GM23338 (cell line): ENCODE results near the gene FAM13C. TPM values are rescaled to one million over a fixed set of nuclear protein-coding genes. Genes with fewer than 3 reads are reported as not detected.

Experiments
- ATAC-seq: fragments of 200-7000 bp; cut with Tn5 transposase; 3 replicates; pipeline ENCODE4 v1.9.1; 2020
- DNase-seq: peaks from one replicate; pipeline ENCODE4 v3.0.0-alpha.2; 2015; ENCODE audit warnings: low spot score
- H2AFZ ChIP-seq: fragments of 200-600 bp; sonication (generic); 2 replicates; pipeline ENCODE4 v1.8.0; 2016; ENCODE audit warnings: antibody characterized with exemption, mild to moderate bottlenecking, moderate library complexity
- H3F3A ChIP-seq: fragments of 200-600 bp; sonication (generic); replicated peaks from 2 replicates; pipeline ENCODE4 v1.8.0; 2017; ENCODE audit warnings: antibody characterized with exemption, mixed run types, low read depth
- H3K27ac ChIP-seq: fragments of 200-600 bp; sonication (generic); 2 replicates; pipeline ENCODE4 v1.6.1; 2016; ENCODE audit warnings: low read depth
- H3K27me3 ChIP-seq: fragments of 200-600 bp; sonication (generic); 2 replicates; pipeline ENCODE4 v1.8.0; 2016; ENCODE audit warnings: mild to moderate bottlenecking, mixed run types, moderate library complexity; ENCODE audit not compliant: insufficient read depth
- H3K36me3 ChIP-seq: fragments of 200-600 bp; sonication (generic); 2 replicates; pipeline ENCODE4 v1.8.0; 2016; ENCODE audit warnings: mild to moderate bottlenecking; ENCODE audit not compliant: insufficient read depth
- H3K4me1 ChIP-seq: fragments of 200-600 bp; sonication (generic); 2 replicates; pipeline ENCODE4 v1.8.0; 2016; ENCODE audit warnings: mild to moderate bottlenecking, moderate library complexity; ENCODE audit not compliant: insufficient read depth
- H3K4me2 ChIP-seq: fragments of 200-600 bp; sonication (generic); 2 replicates; pipeline ENCODE4 v1.7.1; 2017; ENCODE audit warnings: mixed run types
- H3K4me3 ChIP-seq: fragments of 200-600 bp; sonication (generic); 2 replicates; pipeline ENCODE4 v1.6.1; 2016; ENCODE audit warnings: mixed run types
- H3K79me2 ChIP-seq: fragments of 200-600 bp; sonication (generic); replicated peaks from 2 replicates; pipeline ENCODE4 v1.8.0; 2017; ENCODE audit warnings: mild to moderate bottlenecking; ENCODE audit not compliant: insufficient read depth
- H3K9me2 ChIP-seq: fragments of 200-600 bp; sonication (generic); 2 replicates; pipeline ENCODE4 v1.8.0; 2017; ENCODE audit not compliant: insufficient read depth
- H4K20me1 ChIP-seq: fragments of 200-600 bp; sonication (generic); replicated peaks from 2 replicates; pipeline ENCODE4 v1.8.0; 2017; ENCODE audit warnings: mild to moderate bottlenecking; ENCODE audit not compliant: insufficient read depth
- H3K27ac Mint-ChIP-seq: 2 replicates; pipeline ENCODE4 v1.8.0; 2020; ENCODE audit warnings: inconsistent platforms, mild to moderate bottlenecking, moderate library complexity, mixed read lengths
- H3K27me3 Mint-ChIP-seq: 3 replicates; pipeline ENCODE4 v1.8.0; 2022; ENCODE audit warnings: low read depth, mild to moderate bottlenecking, moderate library complexity, mixed read lengths, inconsistent platforms; ENCODE audit not compliant: insufficient read depth, poor library complexity
- H3K36me3 Mint-ChIP-seq: 3 replicates; pipeline ENCODE4 v1.8.0; 2021; ENCODE audit warnings: low read depth, mild to moderate bottlenecking, inconsistent platforms, moderate library complexity, mixed read lengths
- H3K4me1 Mint-ChIP-seq: 3 replicates; pipeline ENCODE4 v1.8.0; 2020; ENCODE audit warnings: mild to moderate bottlenecking, inconsistent platforms, mixed read lengths
- H3K4me3 Mint-ChIP-seq: 3 replicates; pipeline ENCODE4 v1.8.0; 2021; ENCODE audit warnings: moderate library complexity, mild to moderate bottlenecking, inconsistent platforms, mixed read lengths
- H3K9me3 Mint-ChIP-seq: 3 replicates; pipeline ENCODE4 v1.8.0; 2020; ENCODE audit warnings: moderate library complexity, mild to moderate bottlenecking, inconsistent platforms, mixed read lengths
- CREB1 ChIP-seq: fragments of 250-450 bp; sonication (Bioruptor Pico); IDR thresholded peaks from 2 replicates; pipeline ENCODE4 v1.5.0; 2020; ENCODE audit warnings: low read depth, mild to moderate bottlenecking, moderate library complexity
- EZH2phosphoT487 ChIP-seq: fragments of 200-600 bp; sonication (generic); IDR thresholded peaks from one replicate; pipeline ENCODE4 v1.8.1; 2018; ENCODE audit warnings: antibody characterized with exemption; ENCODE audit not compliant: unreplicated experiment
- NANOG ChIP-seq: IDR thresholded peaks from 2 replicates; pipeline ENCODE4 v1.6.1; 2016; ENCODE audit warnings: antibody characterized with exemption, borderline replicate concordance
- ZNF114 ChIP-seq: fragments of 250-450 bp; sonication (Bioruptor Pico); IDR thresholded peaks from 2 replicates; pipeline ENCODE4 v1.5.0; 2020; ENCODE audit warnings: mild to moderate bottlenecking, moderate library complexity
- polyA plus RNA-seq: library from polyadenylated mRNA; unstranded; fragments of >200 nt; fragmentation: Nextera tagmentation; extraction: Ambion mirVana; gene quantifications from 2 replicates; pipeline ENCODE4 v1.2.1, GENCODE V29; 2016
- total RNA-seq: library from RNA; depleted of rRNA; stranded (reverse); fragments of >200 nt; shearing (Covaris generic); gene quantifications from 2 replicates; pipeline ENCODE4 v1.2.3, GENCODE V29; 2014
- TF ChIP-seq, protein P1 (sequence below): IDR thresholded peaks from 2 replicates; pipeline ENCODE4 v1.6.1; 2016; ENCODE audit warnings: antibody characterized with exemption
- TF ChIP-seq, protein P2 (sequence below): IDR thresholded peaks from one replicate; pipeline ENCODE4 v1.6.1; 2018; ENCODE audit warnings: antibody characterized with exemption; ENCODE audit not compliant: unreplicated experiment
- TF ChIP-seq, protein P3 (sequence below), 2 experiments: fragments of 200-600 bp in 1 of 2; sonication (generic) in 1 of 2; conservative IDR thresholded peaks; 2 replicates each; pipeline versions ENCODE4 v1.5.1 to v1.6.1; 2016 to 2017; ENCODE audit warnings: antibody characterized with exemption in 2 of 2, low read depth in 2 of 2, mild to moderate bottlenecking in 2 of 2, moderate library complexity in 1 of 2
- TF ChIP-seq, protein P4 (sequence below): fragments of 250-450 bp; sonication (Bioruptor Pico); IDR thresholded peaks from 2 replicates; pipeline ENCODE4 v1.5.0; 2020; ENCODE audit warnings: mild to moderate bottlenecking, moderate library complexity

FAM13C gene
- total and polyA plus RNA-seq, 2 experiments from 2014 or later = 0.94 to 2.1 TPM

DNA sequence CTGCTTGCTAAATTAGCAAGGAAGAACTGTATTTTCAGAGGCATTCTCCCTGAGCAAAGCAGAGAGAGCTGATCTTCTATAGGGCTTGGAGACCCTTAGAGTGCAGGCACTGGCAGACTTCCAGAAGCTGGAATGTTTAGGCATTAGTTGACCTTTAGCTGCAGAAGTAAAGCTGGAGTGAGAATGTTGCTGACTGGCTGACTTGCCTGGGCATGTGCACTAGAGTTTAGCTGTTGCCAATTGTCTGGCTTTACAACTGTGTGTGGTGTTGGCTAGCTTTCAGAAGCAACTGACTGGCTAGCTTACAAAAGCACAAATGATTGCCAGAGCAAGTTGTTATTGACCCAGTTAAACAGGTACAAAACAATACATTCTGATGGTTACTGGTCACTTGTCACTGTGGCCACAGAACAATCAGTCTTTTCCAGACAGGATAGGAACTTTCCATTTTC lies 25.1 kb downstream of the FAM13C start:
- H3K36me3 Mint-ChIP-seq = no peaks in the 10 kb centered on the region
- DNase-seq (no peak), ATAC-seq (no peak)
- H2AFZ ChIP-seq = no peak overlapping the region
- no peak overlapping the region for H3K27ac ChIP-seq
- peaks cover 34% of the 10 kb centered on the region for H3K27me3 Mint-ChIP-seq
- TF ChIP-seq, protein P1, sequence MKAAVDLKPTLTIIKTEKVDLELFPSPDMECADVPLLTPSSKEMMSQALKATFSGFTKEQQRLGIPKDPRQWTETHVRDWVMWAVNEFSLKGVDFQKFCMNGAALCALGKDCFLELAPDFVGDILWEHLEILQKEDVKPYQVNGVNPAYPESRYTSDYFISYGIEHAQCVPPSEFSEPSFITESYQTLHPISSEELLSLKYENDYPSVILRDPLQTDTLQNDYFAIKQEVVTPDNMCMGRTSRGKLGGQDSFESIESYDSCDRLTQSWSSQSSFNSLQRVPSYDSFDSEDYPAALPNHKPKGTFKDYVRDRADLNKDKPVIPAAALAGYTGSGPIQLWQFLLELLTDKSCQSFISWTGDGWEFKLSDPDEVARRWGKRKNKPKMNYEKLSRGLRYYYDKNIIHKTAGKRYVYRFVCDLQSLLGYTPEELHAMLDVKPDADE = no peak
- TF ChIP-seq EZH2phosphoT487 (no peak), ZNF114 (CRISPR knock-in tag) (no peak), NANOG (no peak), CREB1 (CRISPR knock-in tag) (no peak)
- TF ChIP-seq, protein P2, sequence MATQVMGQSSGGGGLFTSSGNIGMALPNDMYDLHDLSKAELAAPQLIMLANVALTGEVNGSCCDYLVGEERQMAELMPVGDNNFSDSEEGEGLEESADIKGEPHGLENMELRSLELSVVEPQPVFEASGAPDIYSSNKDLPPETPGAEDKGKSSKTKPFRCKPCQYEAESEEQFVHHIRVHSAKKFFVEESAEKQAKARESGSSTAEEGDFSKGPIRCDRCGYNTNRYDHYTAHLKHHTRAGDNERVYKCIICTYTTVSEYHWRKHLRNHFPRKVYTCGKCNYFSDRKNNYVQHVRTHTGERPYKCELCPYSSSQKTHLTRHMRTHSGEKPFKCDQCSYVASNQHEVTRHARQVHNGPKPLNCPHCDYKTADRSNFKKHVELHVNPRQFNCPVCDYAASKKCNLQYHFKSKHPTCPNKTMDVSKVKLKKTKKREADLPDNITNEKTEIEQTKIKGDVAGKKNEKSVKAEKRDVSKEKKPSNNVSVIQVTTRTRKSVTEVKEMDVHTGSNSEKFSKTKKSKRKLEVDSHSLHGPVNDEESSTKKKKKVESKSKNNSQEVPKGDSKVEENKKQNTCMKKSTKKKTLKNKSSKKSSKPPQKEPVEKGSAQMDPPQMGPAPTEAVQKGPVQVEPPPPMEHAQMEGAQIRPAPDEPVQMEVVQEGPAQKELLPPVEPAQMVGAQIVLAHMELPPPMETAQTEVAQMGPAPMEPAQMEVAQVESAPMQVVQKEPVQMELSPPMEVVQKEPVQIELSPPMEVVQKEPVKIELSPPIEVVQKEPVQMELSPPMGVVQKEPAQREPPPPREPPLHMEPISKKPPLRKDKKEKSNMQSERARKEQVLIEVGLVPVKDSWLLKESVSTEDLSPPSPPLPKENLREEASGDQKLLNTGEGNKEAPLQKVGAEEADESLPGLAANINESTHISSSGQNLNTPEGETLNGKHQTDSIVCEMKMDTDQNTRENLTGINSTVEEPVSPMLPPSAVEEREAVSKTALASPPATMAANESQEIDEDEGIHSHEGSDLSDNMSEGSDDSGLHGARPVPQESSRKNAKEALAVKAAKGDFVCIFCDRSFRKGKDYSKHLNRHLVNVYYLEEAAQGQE = no peak
- TF ChIP-seq, protein P3, sequence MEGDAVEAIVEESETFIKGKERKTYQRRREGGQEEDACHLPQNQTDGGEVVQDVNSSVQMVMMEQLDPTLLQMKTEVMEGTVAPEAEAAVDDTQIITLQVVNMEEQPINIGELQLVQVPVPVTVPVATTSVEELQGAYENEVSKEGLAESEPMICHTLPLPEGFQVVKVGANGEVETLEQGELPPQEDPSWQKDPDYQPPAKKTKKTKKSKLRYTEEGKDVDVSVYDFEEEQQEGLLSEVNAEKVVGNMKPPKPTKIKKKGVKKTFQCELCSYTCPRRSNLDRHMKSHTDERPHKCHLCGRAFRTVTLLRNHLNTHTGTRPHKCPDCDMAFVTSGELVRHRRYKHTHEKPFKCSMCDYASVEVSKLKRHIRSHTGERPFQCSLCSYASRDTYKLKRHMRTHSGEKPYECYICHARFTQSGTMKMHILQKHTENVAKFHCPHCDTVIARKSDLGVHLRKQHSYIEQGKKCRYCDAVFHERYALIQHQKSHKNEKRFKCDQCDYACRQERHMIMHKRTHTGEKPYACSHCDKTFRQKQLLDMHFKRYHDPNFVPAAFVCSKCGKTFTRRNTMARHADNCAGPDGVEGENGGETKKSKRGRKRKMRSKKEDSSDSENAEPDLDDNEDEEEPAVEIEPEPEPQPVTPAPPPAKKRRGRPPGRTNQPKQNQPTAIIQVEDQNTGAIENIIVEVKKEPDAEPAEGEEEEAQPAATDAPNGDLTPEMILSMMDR (conservative IDR thresholded peaks at IDR 0.05; ENCODE audit: low read depth in 2 of 2) = no peak
- TF ChIP-seq, protein P4, sequence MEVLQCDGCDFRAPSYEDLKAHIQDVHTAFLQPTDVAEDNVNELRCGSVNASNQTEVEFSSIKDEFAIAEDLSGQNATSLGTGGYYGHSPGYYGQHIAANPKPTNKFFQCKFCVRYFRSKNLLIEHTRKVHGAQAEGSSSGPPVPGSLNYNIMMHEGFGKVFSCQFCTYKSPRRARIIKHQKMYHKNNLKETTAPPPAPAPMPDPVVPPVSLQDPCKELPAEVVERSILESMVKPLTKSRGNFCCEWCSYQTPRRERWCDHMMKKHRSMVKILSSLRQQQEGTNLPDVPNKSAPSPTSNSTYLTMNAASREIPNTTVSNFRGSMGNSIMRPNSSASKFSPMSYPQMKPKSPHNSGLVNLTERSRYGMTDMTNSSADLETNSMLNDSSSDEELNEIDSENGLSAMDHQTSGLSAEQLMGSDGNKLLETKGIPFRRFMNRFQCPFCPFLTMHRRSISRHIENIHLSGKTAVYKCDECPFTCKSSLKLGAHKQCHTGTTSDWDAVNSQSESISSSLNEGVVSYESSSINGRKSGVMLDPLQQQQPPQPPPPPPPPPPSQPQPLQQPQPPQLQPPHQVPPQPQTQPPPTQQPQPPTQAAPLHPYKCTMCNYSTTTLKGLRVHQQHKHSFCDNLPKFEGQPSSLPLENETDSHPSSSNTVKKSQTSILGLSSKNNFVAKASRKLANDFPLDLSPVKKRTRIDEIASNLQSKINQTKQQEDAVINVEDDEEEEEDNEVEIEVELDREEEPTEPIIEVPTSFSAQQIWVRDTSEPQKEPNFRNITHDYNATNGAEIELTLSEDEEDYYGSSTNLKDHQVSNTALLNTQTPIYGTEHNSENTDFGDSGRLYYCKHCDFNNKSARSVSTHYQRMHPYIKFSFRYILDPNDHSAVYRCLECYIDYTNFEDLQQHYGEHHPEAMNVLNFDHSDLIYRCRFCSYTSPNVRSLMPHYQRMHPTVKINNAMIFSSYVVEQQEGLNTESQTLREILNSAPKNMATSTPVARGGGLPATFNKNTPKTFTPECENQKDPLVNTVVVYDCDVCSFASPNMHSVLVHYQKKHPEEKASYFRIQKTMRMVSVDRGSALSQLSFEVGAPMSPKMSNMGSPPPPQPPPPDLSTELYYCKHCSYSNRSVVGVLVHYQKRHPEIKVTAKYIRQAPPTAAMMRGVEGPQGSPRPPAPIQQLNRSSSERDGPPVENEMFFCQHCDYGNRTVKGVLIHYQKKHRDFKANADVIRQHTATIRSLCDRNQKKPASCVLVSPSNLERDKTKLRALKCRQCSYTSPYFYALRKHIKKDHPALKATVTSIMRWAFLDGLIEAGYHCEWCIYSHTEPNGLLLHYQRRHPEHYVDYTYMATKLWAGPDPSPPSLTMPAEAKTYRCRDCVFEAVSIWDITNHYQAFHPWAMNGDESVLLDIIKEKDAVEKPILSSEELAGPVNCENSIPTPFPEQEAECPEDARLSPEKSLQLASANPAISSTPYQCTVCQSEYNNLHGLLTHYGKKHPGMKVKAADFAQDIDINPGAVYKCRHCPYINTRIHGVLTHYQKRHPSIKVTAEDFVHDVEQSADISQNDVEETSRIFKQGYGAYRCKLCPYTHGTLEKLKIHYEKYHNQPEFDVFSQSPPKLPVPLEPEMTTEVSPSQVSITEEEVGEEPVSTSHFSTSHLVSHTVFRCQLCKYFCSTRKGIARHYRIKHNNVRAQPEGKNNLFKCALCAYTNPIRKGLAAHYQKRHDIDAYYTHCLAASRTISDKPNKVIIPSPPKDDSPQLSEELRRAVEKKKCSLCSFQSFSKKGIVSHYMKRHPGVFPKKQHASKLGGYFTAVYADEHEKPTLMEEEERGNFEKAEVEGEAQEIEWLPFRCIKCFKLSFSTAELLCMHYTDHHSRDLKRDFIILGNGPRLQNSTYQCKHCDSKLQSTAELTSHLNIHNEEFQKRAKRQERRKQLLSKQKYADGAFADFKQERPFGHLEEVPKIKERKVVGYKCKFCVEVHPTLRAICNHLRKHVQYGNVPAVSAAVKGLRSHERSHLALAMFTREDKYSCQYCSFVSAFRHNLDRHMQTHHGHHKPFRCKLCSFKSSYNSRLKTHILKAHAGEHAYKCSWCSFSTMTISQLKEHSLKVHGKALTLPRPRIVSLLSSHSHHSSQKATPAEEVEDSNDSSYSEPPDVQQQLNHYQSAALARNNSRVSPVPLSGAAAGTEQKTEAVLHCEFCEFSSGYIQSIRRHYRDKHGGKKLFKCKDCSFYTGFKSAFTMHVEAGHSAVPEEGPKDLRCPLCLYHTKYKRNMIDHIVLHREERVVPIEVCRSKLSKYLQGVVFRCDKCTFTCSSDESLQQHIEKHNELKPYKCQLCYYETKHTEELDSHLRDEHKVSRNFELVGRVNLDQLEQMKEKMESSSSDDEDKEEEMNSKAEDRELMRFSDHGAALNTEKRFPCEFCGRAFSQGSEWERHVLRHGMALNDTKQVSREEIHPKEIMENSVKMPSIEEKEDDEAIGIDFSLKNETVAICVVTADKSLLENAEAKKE (CRISPR knock-in tag) = no peak
- H3K4me3 Mint-ChIP-seq = no peak overlapping the region
- H3K36me3 ChIP-seq = no peaks in the 10 kb centered on the region
- H3K9me3 Mint-ChIP-seq = peaks cover 3% of the 10 kb centered on the region; the same call in 2 of the 3 replicates
- no peak overlapping the region for H3K4me2 ChIP-seq
- no peaks in the 10 kb centered on the region for H3K9me2 ChIP-seq
- no peaks in the 10 kb centered on the region for H4K20me1 ChIP-seq
- no peak overlapping the region for H3K27ac Mint-ChIP-seq
- peaks cover 3% of the 10 kb centered on the region; the same call in 1 of the 3 replicates for H3K4me1 Mint-ChIP-seq
- H3F3A ChIP-seq = no peaks in the 10 kb centered on the region
- peaks cover 35% of the 10 kb centered on the region for H3K27me3 ChIP-seq
- H3K4me3 ChIP-seq = no peak overlapping the region
- no peaks in the 10 kb centered on the region for H3K4me1 ChIP-seq
- H3K79me2 ChIP-seq = no peaks in the 10 kb centered on the region
